ENCODE data around the gene PTPRT.

PTPRT gene

GRCh38 chr20:43016257-43016656, 173.4 kb downstream of the PTPRT start:
- DNase-seq: no peak

GRCh38 chr20:43015566-43015965, 174.1 kb downstream of the PTPRT start:
- DNase-seq: no peak

GRCh38 chr20:43014206-43014605, 175.5 kb downstream of the PTPRT start:
- DNase-seq: no peak

GRCh38 chr20:43011491-43011890, 178.2 kb downstream of the PTPRT start:
- no peak for DNase-seq

GRCh38 chr20:43009532-43009931, 180.2 kb downstream of the PTPRT start:
- DNase-seq: no peak

- DNase-seq: no peak
Measured at GRCh38 chr20:43007525-43007924, 182.2 kb downstream of the PTPRT start.

- DNase-seq: no peak
Measured at GRCh38 chr20:43006651-43007375, 182.9 kb downstream of the PTPRT start.

GRCh38 chr20:43003318-43003944, 186.3 kb downstream of the PTPRT start:
- no peak for DNase-seq

- DNase-seq: no peak
Measured at GRCh38 chr20:42996141-42996540, 193.6 kb downstream of the PTPRT start.

GRCh38 chr20:42988319-42988718, 201.4 kb downstream of the PTPRT start:
- DNase-seq: no peak

- no peak for DNase-seq
Measured at GRCh38 chr20:42987376-42988114, 202.2 kb downstream of the PTPRT start.

- no peak for DNase-seq
Measured at GRCh38 chr20:42986143-42986773, 203.4 kb downstream of the PTPRT start.

- no peak for DNase-seq
Measured at GRCh38 chr20:42985628-42986027, 204.1 kb downstream of the PTPRT start.

GRCh38 chr20:42982218-42982617, 207.5 kb downstream of the PTPRT start:
- no peak for DNase-seq

- no peak for DNase-seq
Measured at GRCh38 chr20:42981253-42981652, 208.5 kb downstream of the PTPRT start.

- DNase-seq: no peak
Measured at GRCh38 chr20:42979720-42980119, 210.0 kb downstream of the PTPRT start.

- DNase-seq: no peak
Measured at GRCh38 chr20:42978184-42978974, 211.3 kb downstream of the PTPRT start.

- DNase-seq: no peak
Measured at GRCh38 chr20:42975974-42976373, 213.7 kb downstream of the PTPRT start.

GRCh38 chr20:42974347-42974746, 215.4 kb downstream of the PTPRT start:
- DNase-seq: no peak

- no peak for DNase-seq
Measured at GRCh38 chr20:42972591-42972990, 217.1 kb downstream of the PTPRT start.

- no peak for DNase-seq
Measured at GRCh38 chr20:42968746-42969145, 221.0 kb downstream of the PTPRT start.

- no peak for DNase-seq
Measured at GRCh38 chr20:42963796-42964195, 225.9 kb downstream of the PTPRT start.

GRCh38 chr20:42961771-42962170, 227.9 kb downstream of the PTPRT start:
- no peak for DNase-seq
